AG10803 (cell line): ENCODE measurements around the gene ID4.
"Not testable (repeated sequence)": the region's sequence is repeated elsewhere in the genome, so short reads cannot be mapped to it uniquely, and the experiment has no call there.

Source experiments
- DNase-seq: peaks from one replicate; pipeline ENCODE4 v3.0.0; 2010; ENCODE audit warnings: low read depth
- H3K4me3 ChIP-seq: 2 replicates; pipeline ENCODE4 v1.5.1; 2011; ENCODE audit warnings: mild to moderate bottlenecking, low read length, control low read depth
- TF ChIP-seq, protein P1 (sequence below): conservative IDR thresholded peaks from 2 replicates; pipeline ENCODE4 v1.5.1; 2011; ENCODE audit warnings: mild to moderate bottlenecking, low read length, control low read depth, inconsistent platforms

ID4 gene

GRCh38 chr6:19852927-19853326 lies 15.8 kb downstream of the ID4 start:
- no peak for DNase-seq
- TF ChIP-seq, protein P1, sequence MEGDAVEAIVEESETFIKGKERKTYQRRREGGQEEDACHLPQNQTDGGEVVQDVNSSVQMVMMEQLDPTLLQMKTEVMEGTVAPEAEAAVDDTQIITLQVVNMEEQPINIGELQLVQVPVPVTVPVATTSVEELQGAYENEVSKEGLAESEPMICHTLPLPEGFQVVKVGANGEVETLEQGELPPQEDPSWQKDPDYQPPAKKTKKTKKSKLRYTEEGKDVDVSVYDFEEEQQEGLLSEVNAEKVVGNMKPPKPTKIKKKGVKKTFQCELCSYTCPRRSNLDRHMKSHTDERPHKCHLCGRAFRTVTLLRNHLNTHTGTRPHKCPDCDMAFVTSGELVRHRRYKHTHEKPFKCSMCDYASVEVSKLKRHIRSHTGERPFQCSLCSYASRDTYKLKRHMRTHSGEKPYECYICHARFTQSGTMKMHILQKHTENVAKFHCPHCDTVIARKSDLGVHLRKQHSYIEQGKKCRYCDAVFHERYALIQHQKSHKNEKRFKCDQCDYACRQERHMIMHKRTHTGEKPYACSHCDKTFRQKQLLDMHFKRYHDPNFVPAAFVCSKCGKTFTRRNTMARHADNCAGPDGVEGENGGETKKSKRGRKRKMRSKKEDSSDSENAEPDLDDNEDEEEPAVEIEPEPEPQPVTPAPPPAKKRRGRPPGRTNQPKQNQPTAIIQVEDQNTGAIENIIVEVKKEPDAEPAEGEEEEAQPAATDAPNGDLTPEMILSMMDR, result no peak
- H3K4me3 ChIP-seq, result no peak overlapping the region

- DNase-seq, H3K4me3 ChIP-seq: not testable (repeated sequence)
These were observed 17.3 kb downstream of the ID4 start for GRCh38 chr6:19854421-19855015.

DNA sequence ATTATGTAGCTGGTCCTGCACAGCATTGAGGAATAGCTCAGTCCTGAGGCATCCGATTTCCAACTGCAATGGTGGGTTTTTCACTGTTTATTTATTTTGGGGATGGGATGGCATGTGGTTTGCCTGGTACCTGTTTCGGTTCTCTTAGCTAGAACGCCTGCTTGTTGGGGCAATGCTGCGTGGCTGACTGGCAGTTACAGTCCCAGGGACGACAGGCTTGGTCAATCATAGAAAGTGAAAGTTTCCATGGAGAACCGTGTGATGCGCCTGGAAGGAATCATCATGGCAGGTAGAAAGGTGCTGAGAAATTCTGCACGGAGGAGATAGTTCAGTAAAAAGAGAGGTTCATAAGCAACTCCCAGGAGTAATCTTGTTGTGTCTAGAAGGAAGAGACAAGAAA lies 18.4 kb downstream of the ID4 start:
- TF ChIP-seq, protein P1, result no peak
- H3K4me3 ChIP-seq, result no peak overlapping the region
- DNase-seq, result no peak

DNA sequence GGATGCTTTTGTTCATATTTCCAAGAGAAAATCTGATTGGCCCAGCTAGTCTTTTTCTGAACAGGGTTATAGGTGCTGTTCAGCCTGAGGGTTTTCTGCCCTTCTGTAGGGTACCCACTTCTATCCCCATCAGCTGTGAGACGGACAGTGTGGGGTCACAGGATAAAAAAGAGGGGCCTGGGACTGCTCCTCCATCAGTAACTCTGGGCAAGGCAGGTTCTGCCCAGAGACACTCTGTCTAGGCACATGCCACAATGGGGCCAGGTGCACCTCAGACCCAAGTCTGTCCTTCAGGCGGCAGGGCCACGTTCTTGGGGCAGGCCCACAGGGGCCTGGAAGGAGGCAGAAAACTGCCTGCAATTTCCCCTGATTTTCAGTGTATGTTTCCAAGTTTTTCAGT lies 20.0 kb downstream of the ID4 start:
- TF ChIP-seq, protein P1, result no peak
- no peak for DNase-seq
- H3K4me3 ChIP-seq, result no peak overlapping the region

DNA sequence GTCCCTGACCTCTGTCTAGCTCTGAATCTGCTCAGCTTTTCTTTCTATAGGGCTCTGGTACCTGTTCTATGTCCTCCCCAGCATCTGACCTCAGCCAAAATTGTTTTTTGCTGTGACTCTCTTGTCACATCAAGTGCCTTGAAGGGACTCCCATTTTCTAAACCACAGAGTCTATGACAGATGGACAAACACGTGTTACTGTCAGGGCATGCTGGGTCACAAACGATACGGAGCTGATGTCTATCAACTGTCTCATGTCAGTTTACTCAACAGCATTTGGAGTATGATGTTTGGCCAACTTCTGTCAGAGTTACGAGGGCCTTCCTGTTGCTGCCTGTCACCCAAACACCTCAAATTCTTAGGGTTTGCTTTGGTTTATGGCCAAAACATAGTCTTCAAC lies 20.5 kb downstream of the ID4 start:
- H3K4me3 ChIP-seq, result no peak overlapping the region
- no peak for DNase-seq
- TF ChIP-seq, protein P1, result no peak

GRCh38 chr6:19860235-19860877 lies 23.2 kb downstream of the ID4 start:
- no peak for DNase-seq
- H3K4me3 ChIP-seq, result no peak overlapping the region
- TF ChIP-seq, protein P1, result no peak

DNA sequence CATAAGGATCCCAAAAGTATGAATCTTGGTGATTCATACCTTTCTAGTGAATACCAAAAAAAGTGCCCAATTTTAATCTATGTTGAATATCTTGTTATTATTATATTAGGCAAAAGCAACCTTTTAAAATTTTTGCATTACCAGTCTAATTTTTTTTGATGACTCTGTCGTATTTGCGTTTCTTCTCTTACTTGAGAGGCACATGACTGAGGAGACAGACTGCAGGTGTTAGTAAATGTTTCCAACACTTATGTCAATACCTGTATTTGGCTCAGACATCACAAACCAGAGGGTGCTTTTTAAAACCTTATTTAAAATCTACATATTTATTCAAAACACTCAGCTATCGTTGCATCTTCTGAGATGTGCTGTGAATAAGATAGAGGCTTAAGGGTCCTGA lies 27.1 kb downstream of the ID4 start:
- H3K4me3 ChIP-seq, result no peak overlapping the region
- no peak for DNase-seq
- TF ChIP-seq, protein P1, result no peak

DNA sequence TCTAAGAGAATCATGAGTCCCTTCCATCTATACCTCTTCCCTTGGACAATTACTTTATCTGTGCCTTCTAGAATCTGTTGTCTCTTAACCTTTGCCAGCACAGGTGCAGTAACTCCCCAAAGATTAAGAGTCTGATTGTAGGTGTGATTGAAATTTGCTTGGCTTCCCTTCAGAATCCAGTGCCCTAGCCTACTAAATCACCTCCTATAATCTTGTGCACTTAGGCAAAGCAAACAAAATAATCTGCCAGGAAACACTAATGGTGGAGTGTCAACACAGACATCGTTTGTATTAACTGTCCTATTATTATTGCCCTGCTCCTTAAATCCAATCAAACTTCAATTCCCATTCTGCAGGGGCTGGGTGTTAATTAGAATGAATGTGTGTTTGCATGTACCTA lies 28.0 kb downstream of the ID4 start:
- TF ChIP-seq, protein P1, result no peak
- H3K4me3 ChIP-seq, result no peak overlapping the region
- no peak for DNase-seq
